ENCODE measurements around the gene TRIM24. TPM values are rescaled to one million over a fixed set of nuclear protein-coding genes. Genes with fewer than 3 reads are reported as not detected.

TRIM24 gene
- polyA plus RNA-seq, 1 of the 3 experiments (the other 2 are of a cell fraction) = 5.3 TPM

GRCh38 chr7:138554674-138555073 lies 94.6 kb downstream of the TRIM24 start:
- Histone ChIP-seq H3K9ac (no peak overlapping the region), H3F3A (replicated peaks; ENCODE audit: insufficient read depth) (no peaks in the 10 kb centered on the region), H3K4me1 (ENCODE audit: control insufficient read depth in 1 of 2, insufficient read depth in 2 of 2, low read depth in 1 of 2, low read length in 1 of 2) (no peaks in the 10 kb centered on the region), H2AFZ (ENCODE audit: low read depth) (no peak overlapping the region), H3K36me3 (replicated peaks in 1 of 2; ENCODE audit: control insufficient read depth in 1 of 2, insufficient read depth in 2 of 2, low read length in 1 of 2) (peaks cover 84 to 86% of the 10 kb centered on the region in 2 experiments), H4K20me1 (ENCODE audit: insufficient read depth) (no peaks in the 10 kb centered on the region), H3K9me3 (peaks cover 39% of the 10 kb centered on the region), H3K9me2 (no peaks in the 10 kb centered on the region), H3K4me3 (ENCODE audit: low read depth in 2 of 2, low read length in 1 of 2) (peak overlapping the region in 1 of 2 experiments; percentile 20; a peak in 1 of 4 replicates), H3K27ac (ENCODE audit: low read depth in 2 of 2, low read length in 1 of 2) (no peak overlapping the region), H3K27me3 (ENCODE audit: insufficient read depth) (no peaks in the 10 kb centered on the region), H3K79me2 (ENCODE audit: insufficient read depth) (no peaks in the 10 kb centered on the region), H3K4me2 (no peak overlapping the region)
- CTCF ChIA-PET = interaction anchor here (0.5 to 1.3 kb wide), 2 partner anchors 49 to 1844 kb away, joined by 3 to 4 read pairs; no protein-coding TSS in a partner anchor
- DNase-seq = no peak
- WGBS (ENCODE audit: low lambda C conversion rate) = 89% methylated on average over 4 of the region's 4 CpGs
- no peak for TF ChIP-seq GATA2 (CRISPR knock-in tag; IDR thresholded peaks at IDR 0.05)
- TF ChIP-seq ZBTB33 (IDR thresholded peaks at IDR 0.05; ENCODE audit: borderline replicate concordance, low read depth) = no peak
- TF ChIP-seq RAD21 (IDR thresholded peaks at IDR 0.05; ENCODE audit: low read length) = no peak
- no peak for TF ChIP-seq CTCF (IDR thresholded peaks at IDR 0.05)
- TF ChIP-seq ELF1 (IDR thresholded peaks at IDR 0.05) = no peak
- no peak for TF ChIP-seq RXRA (IDR thresholded peaks at IDR 0.05; ENCODE audit: borderline replicate concordance, low read depth)
- TF ChIP-seq SMC3 (IDR thresholded peaks at IDR 0.05; ENCODE audit: low read depth, low read length) = no peak
- TF ChIP-seq TCF12 (IDR thresholded peaks at IDR 0.05) = no peak
- TF ChIP-seq PBX3 (IDR thresholded peaks at IDR 0.05) = no peak
- no peak for TF ChIP-seq TAF1 (IDR thresholded peaks at IDR 0.05; ENCODE audit: borderline replicate concordance, low read depth, low read length)
- no peak for TF ChIP-seq USF1 (IDR thresholded peaks at IDR 0.05; ENCODE audit: borderline replicate concordance, low read depth)
- no peak for TF ChIP-seq FOXM1 (IDR thresholded peaks at IDR 0.05; ENCODE audit: low read depth)
- no peak for TF ChIP-seq EP300 (IDR thresholded peaks at IDR 0.05; ENCODE audit: borderline replicate concordance in 1 of 2, low read depth in 1 of 2, low read length in 1 of 2)
- no peak for TF ChIP-seq MEF2A (IDR thresholded peaks at IDR 0.05; ENCODE audit: borderline replicate concordance, low read depth)
- no peak for TF ChIP-seq RCOR1 (IDR thresholded peaks at IDR 0.05; ENCODE audit: low read length)
- TF ChIP-seq IRF3 (IDR thresholded peaks at IDR 0.05; ENCODE audit: low read depth, low read length) = no peak
- TF ChIP-seq EZH2phosphoT487 (IDR thresholded peaks at IDR 0.05; ENCODE audit: borderline replicate concordance, low read depth) = no peak
- no peak for TF ChIP-seq GABPA (IDR thresholded peaks at IDR 0.05; ENCODE audit: low read depth)
- no peak for TF ChIP-seq POLR2AphosphoS5 (IDR thresholded peaks at IDR 0.05; ENCODE audit: low read depth, low read length)
- no peak for TF ChIP-seq NFIC (IDR thresholded peaks at IDR 0.05; ENCODE audit: borderline replicate concordance)
- POLR2A ChIA-PET = no interaction called here

Data from SK-N-SH (cell line).